ENCODE results near the gene KRTAP19-3. TPM values are rescaled to one million over a fixed set of nuclear protein-coding genes. Genes with fewer than 3 reads are reported as not detected.

KRTAP19-3 gene
- total RNA-seq, 1 donor from 2014 or later: not detected

Other genes starting within 250 kb of the KRTAP19-3 start
- not detected for gene KRTAP24-1, start 209.1 kb downstream of the KRTAP19-3 start, total RNA-seq
- not detected for gene KRTAP25-1, start 202.5 kb downstream of the KRTAP19-3 start, total RNA-seq
- gene KRTAP26-1, start 171.7 kb downstream of the KRTAP19-3 start, total RNA-seq: not detected
- not detected for gene KRTAP27-1, start 154.3 kb downstream of the KRTAP19-3 start, total RNA-seq
- not detected for gene KRTAP23-1, start 143.4 kb downstream of the KRTAP19-3 start, total RNA-seq
- gene KRTAP13-2, start 119.7 kb downstream of the KRTAP19-3 start, total RNA-seq: not detected
- not detected for gene KRTAP13-1, start 96.0 kb downstream of the KRTAP19-3 start, total RNA-seq
- gene KRTAP13-3, start 66.1 kb downstream of the KRTAP19-3 start, total RNA-seq: not detected
- gene KRTAP13-4, start 61.8 kb downstream of the KRTAP19-3 start, total RNA-seq: not detected
- gene KRTAP15-1, start 51.7 kb downstream of the KRTAP19-3 start, total RNA-seq: not detected
- gene KRTAP19-1, start 11.6 kb downstream of the KRTAP19-3 start, total RNA-seq: not detected
- gene KRTAP19-2, start 4.6 kb downstream of the KRTAP19-3 start, total RNA-seq: not detected
- gene KRTAP19-4, start 5.2 kb upstream of the KRTAP19-3 start, total RNA-seq: not detected
- not detected for gene KRTAP19-5, start 10.1 kb upstream of the KRTAP19-3 start, total RNA-seq
- gene KRTAP19-6, start 49.9 kb upstream of the KRTAP19-3 start, total RNA-seq: not detected
- not detected for gene KRTAP19-7, start 69.3 kb upstream of the KRTAP19-3 start, total RNA-seq
- not detected for gene KRTAP22-2, start 98.4 kb upstream of the KRTAP19-3 start, total RNA-seq
- not detected for gene KRTAP6-3, start 100.4 kb upstream of the KRTAP19-3 start, total RNA-seq
- gene KRTAP6-2, start 106.9 kb upstream of the KRTAP19-3 start, total RNA-seq: not detected
- not detected for gene KRTAP22-1, start 109.1 kb upstream of the KRTAP19-3 start, total RNA-seq
- gene KRTAP6-1, start 121.9 kb upstream of the KRTAP19-3 start, total RNA-seq: not detected
- gene KRTAP20-1, start 124.4 kb upstream of the KRTAP19-3 start, total RNA-seq: not detected
- gene KRTAP20-4, start 128.6 kb upstream of the KRTAP19-3 start, total RNA-seq: not detected
- gene KRTAP20-2, start 143.2 kb upstream of the KRTAP19-3 start, total RNA-seq: not detected
- gene KRTAP20-3, start 150.9 kb upstream of the KRTAP19-3 start, total RNA-seq: not detected
- not detected for gene KRTAP21-3, start 226.8 kb upstream of the KRTAP19-3 start, total RNA-seq

All from left lobe of liver (tissue), 1 donor.